NCI-H1105 treated with DMSO at 0.1 percent for 48 hours (cell line): ENCODE measurements around the gene KCNMA1.
"Not testable (repeated sequence)": the region's sequence is repeated elsewhere in the genome, so short reads cannot be mapped to it uniquely, and the experiment has no call there.

Experiments
- DNase-seq: peaks from one replicate; lab custom pipeline; 2025; lab: John Stamatoyannopoulos, UW

KCNMA1 gene

GRCh38 chr10:77532068-77532467 is 105.5 kb downstream of the KCNMA1 start:
- no peak for DNase-seq

GRCh38 chr10:77531441-77532001 is 106.1 kb downstream of the KCNMA1 start:
- DNase-seq, result no peak

DNA sequence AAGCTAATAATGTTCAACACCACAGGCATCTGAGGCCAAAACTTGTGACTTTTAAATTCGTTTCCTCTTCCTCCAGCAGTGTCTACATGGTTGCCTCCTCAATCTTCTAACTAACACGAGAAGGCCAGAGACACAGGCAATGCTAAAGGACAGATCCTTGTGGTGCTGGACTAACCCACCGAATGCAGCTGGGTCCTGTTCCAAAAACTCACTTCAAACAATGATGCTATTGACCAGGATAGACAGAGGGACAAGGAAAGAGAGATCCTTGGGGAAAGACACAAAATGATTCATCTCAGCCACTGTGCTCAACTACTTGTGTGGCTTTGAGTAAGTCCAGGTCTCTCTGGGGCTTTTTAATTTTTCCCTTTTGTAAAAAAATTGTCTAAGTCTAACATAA is 107.6 kb downstream of the KCNMA1 start:
- no peak for DNase-seq

- no peak for DNase-seq
Observed at GRCh38 chr10:77529050-77529576, 108.5 kb downstream of the KCNMA1 start.

DNA sequence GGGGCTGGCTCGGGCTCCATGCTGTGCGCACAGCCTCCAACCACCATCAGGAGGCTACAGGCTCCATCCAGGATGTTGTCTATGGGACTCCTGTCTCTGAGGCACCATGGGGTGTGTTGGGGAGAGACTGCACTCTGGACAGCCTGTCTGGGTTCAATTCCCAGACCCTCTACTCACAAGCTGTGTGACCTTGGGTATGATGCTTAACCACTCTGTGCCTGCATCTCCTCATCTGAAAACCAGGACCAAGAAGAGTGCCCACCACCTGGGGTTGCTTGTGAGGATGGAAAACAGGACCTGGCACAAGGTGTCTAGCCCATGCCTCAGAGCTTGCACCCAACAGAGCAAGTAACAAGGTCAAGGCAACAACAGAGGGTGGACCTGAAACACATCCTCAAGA is 109.8 kb downstream of the KCNMA1 start:
- no peak for DNase-seq

DNA sequence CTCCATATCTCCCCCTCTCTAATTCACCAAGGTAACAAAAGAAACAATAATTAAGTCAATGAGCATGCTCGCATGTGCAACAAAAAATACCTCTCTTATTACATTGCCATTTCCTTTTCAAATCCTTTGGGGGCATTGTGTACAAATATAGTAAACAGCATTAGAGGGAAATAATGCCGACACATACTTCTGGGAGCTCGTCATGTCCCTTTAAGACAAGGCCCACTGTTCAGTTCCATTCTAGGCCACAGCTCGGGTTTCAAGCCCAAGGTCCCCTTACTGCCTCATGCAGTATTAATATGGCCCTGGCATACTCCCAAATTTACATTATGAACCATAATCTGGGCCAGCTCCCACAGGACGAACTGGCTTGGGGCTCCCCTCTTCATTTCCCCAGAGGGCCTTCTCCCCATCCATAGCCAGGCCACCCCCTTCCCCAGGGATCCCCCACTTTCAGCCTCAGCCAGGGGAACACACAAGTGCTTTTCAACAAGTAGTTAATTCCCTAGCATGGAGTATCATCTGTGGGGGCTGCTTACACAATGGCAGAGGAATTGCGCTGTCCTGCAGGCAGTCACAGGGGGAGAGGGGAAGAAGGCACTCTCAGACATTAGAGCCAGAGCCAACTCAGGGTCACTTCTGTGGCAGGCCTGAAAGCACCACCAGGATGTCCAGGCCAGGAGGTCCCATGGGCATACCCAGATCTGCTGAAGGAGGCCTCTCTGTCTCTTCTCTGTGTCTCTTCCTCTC is 110.6 kb downstream of the KCNMA1 start:
- peak; percentile 43 for DNase-seq

DNA sequence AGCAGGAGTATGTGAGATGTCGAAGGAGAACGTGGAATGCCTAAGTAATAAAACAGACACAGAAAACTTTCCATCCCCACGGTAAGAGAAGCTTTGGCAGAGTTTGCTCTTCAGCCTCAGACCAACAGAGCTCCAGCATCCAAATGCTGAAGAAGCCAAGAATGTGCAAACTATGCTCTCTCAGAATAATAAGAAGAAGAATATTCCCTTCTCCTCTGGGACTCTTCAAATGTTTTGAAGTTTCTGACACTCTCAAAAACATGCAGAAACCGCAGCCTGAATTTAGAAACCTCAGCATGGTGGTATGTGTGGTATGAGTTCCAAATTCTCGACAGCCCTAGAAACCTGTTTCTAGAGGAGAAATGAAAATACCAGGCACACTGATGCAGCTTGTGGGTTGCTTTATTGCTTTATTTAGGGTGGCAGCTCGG is 113.3 kb downstream of the KCNMA1 start:
- no peak for DNase-seq

DNA sequence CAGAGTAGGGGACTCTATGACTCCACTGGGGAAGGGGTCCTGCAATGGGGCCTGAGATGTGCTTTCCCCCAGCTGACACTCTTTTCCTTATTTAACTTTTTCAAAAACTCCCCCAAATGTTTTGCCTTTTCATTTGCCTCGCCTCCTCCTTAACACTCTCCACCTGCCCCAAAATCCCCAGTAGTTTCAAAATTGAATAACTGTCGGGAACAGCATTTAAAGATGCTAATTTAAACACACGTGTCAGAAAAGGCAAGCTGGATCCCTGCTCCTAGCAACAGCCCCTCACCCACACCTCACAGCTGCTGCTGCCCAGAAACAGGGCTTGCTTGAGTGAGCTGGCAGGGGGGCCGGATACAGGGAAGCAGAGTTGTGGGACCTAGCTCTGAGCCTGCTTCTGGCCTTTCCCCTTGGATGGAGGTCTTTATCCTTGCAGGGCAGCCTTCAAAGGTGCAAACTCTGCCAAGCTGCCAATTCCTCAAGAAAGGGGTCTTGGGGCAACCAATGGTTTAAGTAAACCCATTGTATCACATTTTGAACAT is 115.3 kb downstream of the KCNMA1 start:
- no peak for DNase-seq

DNA sequence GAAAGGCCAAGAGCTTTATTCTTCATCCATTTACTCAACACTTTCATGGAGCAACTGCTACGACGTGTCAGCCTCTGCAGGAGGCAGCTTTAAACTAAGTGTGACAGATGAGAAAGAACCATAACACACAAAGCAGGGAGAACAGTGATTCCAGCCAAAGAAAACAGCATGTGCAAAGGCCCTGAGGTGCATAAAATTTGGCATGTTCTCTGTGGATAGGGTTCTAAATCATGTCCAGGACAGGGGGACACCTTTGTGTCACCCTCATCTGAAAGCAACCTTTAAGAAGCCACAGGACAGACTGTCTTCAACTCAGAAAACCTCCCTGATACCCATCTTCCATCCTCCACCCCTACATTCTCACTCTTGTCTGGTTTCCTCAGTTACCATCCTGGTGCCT is 116.6 kb downstream of the KCNMA1 start:
- no peak for DNase-seq

DNA sequence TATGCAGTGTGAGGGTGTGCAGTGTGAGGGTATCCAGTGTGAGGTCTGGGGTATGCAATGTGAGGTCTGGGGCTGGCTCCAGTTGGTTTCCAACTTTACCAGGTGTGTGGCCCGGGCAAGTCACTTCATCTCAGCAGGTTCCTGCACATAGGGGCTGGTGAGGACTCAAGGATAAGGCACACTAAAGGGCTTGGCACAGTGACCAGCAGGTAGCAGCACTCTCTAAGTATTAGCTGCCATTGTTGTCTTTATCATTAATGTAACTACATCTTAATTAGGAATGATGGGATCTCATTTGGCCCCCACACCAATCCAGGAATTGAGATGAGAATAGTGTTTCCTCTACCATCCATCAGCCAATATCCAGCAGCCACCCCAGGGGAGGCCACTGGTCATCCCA is 117.3 kb downstream of the KCNMA1 start:
- DNase-seq, result no peak

DNA sequence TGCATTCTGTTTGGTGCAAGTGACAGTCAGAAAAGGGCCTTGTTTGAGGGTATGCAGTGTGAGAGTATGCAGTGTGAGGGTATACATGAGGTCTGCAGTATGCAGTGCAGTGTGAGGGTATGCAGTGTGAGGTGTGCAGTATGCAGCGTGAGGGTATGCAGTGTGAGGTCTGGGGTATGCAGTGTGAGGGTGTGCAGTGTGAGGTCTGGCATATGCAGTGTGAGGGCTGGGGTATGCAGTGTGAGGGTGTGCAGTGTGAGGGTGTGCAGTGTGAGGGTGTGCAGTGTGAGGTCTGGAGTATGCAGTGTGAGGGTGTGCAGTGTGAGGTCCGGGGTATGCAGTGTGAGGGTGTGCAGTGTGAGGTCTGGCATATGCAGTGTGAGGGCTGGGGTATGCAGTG is 117.8 kb downstream of the KCNMA1 start:
- DNase-seq, result not testable (repeated sequence)

DNA sequence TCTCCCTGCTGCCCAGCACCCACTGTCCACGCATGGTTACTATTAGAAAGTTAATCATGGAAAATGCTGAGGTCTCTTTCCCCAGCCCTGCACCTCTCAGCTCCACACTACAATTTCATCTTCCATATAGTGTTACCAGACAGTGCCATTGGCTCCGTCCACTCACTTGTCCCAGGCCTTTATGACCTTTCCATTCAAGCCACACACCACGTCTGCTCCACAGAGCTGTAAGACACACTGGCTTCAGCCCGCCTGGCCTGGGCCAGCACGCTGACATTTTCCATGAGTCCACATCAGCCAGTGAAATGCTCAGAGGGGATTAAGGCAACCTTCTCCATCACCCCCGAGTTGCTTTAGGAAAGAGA is 118.7 kb downstream of the KCNMA1 start:
- DNase-seq, result no peak

DNA sequence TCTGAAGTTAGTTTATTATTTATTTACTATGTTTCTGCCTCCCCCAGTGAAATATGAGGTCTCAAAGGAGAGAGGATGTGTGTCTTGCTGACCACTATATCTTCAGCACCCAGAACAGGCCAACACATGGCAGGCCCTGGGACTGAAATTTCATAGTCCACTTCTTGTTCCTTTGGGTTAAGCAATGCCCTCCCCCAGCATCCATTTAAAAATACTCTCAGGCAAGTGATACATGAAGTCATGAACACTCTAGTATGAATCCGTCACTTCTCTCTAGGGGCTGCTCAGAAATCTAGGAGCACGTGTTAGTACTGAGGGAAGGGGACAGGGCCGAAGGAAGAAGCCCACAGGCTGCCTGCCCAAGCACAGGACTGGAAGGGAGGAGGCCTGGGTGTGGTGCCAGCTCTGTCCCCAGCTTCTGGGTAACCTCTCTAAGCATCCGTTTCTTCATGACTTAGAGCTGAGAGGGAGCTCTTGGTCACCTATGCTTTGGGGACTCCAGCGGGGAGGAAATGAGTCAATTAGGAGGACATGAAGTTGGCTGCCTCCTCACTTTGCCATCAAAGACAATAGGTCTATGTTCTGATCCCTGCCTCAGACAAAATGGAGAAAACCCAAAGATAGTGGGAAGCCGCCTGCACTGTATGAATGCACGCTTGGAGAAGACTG is 119.2 kb downstream of the KCNMA1 start:
- no peak for DNase-seq

DNA sequence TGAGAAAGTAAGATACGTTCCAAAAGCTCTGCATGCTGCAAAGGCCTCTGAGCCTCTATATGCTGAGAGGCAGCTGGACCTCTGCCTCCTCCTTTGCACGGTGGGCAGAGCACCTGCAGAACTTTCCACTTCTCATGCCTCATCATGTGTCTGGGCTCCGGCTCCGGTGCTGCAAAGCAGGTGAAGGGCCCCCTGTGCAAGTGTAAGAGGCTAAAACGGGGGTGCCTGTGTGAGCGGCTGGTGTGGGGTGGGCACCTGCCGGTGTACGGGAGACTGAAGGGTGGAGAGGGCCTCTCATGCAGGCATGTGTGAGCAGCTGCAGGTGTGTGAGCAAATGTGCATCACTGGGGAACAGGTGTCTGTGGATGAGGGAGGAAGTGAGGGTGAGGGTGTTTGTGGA is 121.0 kb downstream of the KCNMA1 start:
- no peak for DNase-seq

DNA sequence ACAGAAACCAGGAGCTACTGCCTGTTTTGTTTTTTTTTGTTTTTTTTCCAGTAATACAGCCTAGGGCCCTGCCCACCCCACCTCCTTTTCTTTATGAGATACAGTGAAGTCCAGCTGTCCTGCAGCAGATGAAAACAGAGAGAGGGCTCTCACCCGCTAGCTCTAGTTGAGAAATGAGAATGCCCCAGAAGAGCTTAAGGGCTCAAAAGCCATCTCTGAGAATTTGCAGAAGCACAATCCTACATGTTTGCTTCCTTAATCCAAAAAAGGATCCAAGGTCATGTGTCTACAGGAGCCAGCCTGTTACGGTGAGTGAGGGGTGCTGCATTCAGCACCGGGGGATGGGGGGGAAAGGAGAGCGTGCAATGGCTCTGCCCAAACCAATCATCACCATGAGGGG is 122.7 kb downstream of the KCNMA1 start:
- DNase-seq, result no peak

DNA sequence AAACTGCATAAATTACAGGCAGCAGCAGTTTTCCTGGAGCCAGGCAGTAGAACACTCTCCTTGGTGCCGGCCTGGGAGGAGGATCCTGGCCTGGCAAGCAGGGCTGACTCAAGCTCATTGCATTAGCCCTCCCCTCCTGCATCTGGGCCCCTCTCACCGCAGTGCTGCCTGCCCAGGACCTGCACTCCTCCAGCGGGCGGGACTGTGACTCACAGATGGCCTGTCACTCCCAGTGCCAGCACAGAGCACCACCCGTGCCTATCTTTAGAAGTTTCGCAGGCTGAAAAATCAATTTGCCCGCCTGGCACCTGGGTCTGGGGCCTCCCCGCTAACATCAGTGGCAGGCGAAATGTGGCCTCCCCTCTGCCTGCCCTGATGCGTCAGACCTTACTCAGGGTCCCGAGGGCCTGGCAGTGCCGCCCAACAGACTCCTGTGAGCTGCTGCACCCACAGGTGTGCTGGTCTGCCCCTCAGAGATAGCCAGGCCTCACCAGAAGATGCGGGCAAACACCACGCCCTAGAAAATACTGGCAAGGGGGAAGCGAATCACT is 123.8 kb downstream of the KCNMA1 start:
- no peak for DNase-seq

DNA sequence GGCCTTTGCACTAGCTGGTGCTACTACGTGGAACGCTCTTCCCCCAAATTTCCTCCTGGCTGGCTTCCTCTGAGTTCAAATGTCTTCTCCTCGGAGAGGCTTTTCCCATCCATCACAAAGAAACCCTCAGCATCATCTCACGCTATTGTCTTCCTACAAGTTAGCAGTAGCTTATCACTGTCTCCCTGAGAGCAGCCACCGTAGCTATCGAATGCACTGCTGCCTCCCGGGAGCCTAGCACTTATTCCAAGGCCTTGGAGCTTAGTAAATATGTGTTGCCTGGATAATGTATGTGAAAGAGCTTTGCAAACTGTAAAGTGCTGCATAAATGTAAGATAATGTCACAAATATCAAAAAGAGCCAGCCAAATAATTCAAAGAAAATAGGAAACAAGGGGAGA is 124.4 kb downstream of the KCNMA1 start:
- no peak for DNase-seq

GRCh38 chr10:77512219-77512578 is 125.4 kb downstream of the KCNMA1 start:
- DNase-seq, result no peak

- DNase-seq, result no peak
Observed at GRCh38 chr10:77511498-77512218, 126.0 kb downstream of the KCNMA1 start.

GRCh38 chr10:77510695-77511094 is 126.9 kb downstream of the KCNMA1 start:
- DNase-seq, result no peak

DNA sequence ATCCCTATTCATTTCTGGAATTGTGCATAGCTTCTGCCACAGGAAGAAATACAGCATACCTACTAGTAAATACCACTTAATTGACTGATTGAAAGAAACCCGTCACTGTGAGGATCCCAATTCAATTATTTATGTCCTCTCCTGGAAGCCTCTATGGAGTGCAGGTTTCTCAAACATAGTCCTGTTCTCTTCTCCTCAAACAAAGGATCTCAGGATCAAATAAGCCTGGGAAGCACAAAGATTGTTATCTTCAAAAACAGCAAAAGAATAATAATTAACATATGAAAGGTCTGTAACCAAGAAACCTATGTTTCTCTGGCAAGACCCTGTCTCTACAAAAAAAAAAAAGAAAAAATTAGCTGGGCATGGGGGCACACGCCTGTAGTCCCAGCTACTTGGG is 127.3 kb downstream of the KCNMA1 start:
- no peak for DNase-seq

DNA sequence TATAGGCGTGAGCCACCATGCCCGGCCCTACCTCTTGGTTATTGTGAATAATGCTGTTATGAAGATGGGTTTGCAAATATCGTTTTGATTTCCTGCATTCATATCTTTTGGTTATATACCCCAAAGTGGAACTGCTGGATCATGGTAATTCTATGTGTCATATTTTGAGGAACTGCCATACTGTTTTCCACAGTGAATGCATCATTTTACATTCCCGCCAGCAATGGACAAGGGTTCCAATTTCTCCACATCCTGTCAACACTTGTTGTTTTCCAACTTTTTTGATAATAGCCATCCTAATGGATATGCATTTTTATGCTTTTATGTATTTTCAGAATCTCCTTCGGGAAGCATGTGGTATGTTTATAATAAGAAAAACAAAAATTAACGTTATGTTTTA is 128.2 kb downstream of the KCNMA1 start:
- DNase-seq, result no peak
